RKO (cell line): ENCODE data around the gene COL17A1.

Experiments used
- DNase-seq: peaks from one replicate; pipeline ENCODE4 v3.0.0-alpha.2; 2016; ENCODE audit warnings: low spot score

COL17A1 gene

GRCh38 chr10:104049504-104050250 lies 36.0 kb downstream of the COL17A1 start:
- peak; percentile 86 for DNase-seq

DNA sequence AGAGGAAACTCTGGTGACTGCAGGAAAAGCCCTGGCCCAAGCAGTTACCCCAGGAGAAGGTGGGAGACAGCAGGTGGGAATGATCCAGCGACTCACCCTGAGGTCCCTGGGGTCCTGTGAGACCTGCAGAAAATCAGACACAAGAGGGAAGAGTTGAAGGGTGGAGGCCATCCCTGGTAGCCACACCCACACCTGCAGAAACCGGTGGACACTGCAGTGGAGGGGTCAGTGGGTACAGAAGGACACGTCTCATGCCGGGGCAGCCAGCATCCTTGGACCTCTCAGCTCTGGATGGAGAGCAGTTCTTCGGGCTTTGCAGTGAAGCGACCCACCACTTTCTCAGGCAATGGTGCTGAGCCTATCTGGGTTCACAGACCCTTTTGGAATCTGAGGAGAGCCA lies 39.0 kb downstream of the COL17A1 start:
- DNase-seq: no peak

DNA sequence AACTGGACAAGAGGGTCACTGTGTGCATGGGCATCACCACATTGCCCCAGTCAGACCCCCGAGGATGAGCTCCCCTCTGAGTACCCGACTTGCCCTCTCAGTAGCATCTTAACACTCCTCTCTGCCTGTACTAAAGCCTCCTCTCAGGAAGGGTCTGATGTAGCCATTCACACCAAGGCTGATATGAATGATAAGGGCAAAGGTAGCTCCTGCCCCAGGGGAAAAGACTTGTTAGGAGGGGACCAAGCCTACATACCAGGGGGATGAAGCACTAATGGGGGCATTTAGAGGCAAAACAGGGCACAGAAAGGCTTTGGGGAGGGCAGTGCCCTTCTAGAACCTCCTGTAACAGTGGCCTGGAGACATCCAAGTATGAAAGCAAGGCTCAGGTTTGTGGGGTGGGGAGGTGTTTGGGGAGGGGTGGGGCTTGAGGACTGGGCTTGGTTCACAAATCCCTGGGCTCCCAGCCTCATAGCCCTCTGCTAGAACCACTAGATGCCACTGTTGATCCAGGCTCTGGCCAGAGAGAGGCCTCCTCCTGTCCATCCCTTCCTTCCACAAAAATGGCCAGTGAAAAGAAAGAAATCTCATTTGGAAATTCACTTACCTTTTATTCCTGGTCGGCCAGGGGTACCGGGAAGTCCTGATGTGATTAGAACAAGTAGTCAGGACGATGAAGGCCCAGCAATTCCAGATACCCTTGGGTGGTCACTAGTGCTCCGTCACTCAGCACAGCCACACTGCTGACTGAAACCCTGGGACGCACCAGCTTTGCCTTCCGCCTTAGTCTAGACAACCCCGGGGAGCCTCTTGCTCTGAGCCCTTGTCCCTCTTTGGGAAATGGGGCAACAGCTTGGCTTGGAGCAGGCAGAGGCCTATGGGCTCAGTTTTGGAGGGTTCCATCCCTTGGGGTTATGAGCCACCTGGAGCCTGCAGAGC lies 40.3 kb downstream of the COL17A1 start:
- peak; percentile 74 for DNase-seq

- no peak for DNase-seq
These were observed 41.8 kb downstream of the COL17A1 start for GRCh38 chr10:104043854-104044253.

DNA sequence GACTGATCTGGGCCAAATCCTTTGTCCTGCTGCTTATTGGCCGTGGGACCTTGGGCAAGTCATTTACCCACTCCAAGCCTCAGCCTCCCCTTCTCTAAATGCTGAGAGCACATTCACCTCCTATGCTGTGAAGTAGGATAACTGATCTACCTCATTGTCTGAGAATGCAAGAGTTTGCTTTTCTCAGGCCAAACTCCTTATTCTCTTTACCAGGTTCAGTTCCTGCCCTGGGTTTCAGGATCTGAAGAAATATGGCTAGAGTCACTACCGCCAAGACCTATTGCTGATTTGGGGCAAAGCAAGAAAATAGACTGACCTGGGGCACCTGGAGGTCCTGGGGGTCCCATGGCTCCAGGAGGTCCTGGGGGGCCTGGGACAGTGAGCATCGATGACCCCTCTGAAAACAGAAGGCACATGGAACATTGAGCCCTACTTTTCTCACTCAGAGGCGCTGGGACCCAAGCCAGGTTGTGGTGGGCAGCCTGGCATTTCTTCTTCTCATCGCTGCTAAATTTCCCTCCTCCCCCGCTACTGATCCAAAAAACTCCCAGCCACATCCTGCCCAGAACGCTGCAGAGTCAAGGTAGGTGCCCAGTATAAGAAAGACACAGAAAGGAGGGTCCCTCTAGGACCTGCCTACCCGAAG lies 42.4 kb downstream of the COL17A1 start:
- no peak for DNase-seq

DNA sequence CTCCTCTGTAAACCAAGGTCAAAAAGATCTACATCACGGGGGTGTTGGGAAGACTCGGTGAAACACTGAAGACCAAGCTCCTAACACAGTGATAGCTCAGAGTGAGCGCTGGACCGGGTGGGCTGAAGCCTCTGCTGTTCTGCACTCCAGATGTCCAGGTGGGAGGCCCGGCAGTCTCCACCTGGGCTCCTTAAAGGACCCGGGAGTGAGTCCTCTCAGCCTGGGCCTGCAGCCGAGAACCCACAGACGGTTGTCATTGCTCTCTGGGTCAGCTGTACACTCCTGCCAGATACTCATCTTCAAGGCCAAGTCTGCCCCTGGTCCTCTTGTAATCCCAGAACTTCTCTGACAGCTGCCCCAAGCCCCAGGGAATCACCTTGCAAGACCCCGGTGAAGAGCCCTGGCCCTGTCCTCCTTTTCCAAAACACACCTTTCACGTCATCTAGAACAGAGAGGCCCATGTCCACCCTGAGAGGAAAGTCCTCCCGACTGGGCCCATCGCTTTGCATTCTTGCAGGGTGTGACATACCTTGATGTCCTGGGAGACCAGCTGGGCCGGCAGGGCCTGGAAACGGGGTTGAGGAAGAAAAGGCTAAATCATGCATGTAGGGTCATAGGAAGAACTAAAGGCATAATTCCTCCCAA lies 43.7 kb downstream of the COL17A1 start:
- DNase-seq: no peak

- peak; percentile 75 for DNase-seq
These were observed 44.6 kb downstream of the COL17A1 start for GRCh38 chr10:104040862-104041789.

DNA sequence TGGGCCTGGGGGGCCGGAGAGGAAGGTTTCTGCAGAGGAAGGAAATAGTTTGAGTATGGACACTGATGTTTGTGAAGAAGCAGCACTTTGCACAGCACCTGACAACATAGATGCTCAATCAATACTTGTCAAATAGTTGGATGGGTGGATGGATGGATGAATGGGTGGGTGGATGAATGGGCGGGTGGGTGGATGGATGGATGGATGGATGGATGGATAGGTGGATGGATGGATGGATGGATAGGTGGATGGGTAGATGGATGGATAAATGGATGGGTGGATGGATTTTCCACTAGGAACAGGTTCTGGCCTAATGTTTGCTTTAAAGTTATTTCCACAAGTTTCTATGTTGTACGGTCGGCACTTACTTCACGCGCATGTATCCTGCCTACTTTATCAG lies 45.3 kb downstream of the COL17A1 start:
- no peak for DNase-seq

GRCh38 chr10:104038958-104039752 lies 46.5 kb downstream of the COL17A1 start:
- DNase-seq: no peak

DNA sequence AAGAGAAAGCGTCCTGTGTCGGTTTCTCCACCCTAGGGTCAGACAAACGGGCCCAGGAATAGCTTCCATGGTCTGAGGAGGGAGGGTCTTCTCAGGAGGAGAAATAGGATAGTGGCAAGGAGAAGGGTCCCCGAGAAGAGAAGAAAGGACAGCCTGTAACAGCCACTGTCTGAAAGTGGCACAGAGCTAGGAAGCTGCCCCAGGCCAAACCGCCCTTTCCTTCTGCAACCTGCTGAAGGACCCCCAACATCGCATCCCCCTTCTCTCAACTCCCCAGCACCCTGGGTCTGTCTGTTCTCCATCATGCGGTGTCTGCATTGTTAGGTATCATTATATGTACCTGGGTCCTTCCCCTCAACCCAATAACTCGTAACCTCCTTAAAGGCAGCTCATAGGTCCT lies 47.1 kb downstream of the COL17A1 start:
- no peak for DNase-seq

DNA sequence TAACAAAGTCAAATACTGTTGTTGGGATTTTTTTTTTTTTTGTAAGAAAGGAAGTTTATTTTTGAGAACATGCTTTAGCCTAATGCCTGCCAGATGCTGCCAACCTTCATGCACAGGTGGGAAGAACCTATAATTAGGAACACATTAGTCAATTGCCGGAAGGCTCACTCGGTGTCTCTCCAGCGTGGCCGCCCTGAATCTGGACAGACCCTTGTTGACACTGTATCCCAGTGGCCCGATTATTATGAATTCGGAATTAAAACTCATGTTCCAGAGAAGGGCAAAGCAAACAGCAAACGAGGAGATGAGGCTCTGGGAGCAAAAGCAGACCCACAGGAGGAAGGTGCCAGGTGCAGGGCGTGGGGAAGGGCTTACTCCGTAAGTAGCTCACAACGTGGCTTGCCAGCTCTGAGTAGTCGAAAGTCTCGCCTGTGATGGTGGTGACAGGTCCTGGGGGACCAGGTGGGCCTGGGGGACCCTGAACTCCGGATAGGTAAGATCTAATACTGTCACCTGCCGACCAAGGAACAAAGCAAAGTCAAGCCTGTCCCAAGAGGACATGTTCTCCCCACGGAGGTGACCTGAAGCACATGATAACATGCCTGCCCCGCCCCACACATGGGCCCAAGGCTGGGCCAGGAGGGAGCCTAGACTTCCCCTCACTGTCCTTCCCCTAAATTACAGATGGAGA lies 48.3 kb downstream of the COL17A1 start:
- no peak for DNase-seq

DNA sequence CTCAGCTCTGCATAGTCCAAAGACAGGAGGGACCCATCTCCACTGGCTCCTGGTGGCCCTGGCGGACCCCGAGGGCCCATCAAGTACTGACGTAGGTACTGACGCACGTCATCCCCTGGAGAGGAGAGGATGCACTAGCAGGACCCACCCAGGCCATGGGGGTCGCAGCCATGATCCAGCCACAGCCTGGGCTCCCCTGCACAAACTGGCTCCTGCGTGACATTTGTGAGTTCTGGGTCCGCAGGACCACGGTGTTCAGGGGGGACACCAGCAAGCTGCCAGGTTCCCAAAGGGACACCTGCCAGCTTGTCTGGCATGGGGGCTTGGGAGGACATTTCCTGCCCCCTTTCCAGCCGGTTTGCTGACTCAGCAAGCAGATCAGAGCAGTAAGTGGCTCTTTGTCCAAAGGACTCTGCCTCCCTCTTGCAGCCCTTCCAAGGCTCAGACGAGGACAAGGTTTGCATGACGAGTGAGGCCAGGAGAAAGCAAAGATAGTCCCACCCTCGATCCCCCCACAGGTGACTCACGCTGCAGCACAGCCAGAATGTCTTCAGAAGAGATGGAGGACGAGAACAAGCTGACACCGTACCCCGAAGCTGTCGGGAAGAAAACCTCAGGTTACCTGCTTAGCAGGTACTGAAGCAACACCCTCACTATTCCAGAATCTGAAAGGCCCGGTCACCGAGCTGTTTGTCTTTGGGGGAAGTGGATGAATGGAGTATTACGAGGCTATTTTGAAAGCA lies 49.0 kb downstream of the COL17A1 start:
- no peak for DNase-seq

DNA sequence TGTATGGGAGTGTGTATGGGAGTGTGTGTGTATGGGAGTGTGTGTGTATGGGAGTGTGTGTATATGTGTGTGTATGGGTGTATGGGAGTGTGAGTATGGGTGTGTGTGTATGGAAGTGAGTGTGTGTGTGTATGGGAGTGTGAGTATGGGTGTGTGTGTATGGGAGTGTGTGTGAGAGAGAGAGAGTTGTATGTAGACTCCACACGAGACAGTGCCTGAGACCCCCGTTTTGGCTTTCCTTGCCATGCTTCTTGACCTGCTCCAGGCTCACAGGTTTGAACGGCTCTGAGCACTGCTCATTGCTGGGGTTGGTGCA lies 49.7 kb downstream of the COL17A1 start:
- DNase-seq: no peak

- no peak for DNase-seq
These were observed 50.2 kb downstream of the COL17A1 start for GRCh38 chr10:104035194-104036068.

DNA sequence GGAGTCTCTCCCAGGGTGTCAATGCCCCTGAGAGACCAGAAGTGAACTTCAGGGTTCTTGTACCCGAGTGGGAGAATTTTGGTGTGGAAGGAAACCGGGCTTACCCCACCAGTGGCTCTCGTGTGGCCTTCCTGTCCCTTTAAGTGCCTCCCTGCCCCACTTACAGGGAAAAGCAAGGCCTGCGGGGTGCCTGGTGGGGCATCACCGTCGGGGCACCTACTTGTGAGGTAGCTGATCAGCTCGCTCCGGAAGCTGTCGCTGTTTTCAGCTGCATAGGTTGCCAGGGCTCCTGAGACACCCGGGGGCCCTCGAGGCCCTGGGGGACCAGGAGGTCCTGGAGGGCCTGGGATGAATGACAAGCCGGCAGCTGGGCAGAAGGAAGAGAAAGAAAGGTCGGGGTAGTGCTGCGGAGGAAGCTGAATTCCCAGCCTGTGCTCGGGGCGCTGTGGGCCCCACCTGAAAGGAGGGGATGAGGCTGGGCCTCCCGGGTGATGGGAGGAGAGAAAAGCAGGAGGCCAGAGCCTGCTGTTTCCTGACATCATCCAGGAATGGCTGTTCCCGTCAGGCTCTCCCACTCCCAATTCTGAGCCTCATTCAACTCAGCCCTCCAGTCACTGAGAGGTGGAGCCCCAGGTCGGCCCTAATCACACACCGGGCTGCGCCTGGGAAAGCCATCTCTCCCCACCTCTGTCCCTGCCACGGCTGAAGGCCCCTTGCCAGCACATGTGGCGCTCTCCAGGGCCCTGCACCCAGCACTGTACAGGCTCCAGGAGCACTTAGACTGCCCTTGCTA lies 51.1 kb downstream of the COL17A1 start:
- no peak for DNase-seq

GRCh38 chr10:104033966-104034365 lies 51.7 kb downstream of the COL17A1 start:
- DNase-seq: no peak

DNA sequence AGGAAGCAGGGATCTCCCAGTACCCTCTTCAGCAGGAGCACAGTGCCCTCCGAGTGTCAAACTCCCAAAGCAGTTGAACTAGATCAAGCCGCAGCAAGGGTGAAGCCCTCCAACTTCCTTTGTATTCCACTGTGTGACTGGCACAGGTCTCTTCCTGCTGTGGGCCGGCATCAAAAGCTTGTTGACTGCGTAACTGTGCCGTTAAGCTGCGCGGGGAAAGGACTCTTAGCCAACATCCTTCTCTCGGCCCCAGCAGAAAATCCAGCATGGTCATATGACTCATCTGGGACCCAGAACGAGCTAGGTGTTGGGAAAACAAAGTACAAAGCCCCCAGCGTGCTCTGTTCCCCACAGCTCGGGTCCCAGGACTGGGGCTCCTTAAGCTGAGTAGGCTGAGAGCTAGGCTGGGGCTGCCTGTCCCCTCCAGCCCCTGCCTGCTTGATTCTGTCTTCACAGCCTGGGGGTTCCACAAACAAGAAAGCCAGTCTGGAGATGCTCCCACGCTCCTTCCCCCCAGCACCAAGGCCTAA lies 52.2 kb downstream of the COL17A1 start:
- DNase-seq: no peak
